SH-SY5Y (cell line): Measurements from ENCODE around the gene DHCR24.

Experiments
- GATA2 ChIP-seq: IDR thresholded peaks from 2 replicates; pipeline ENCODE4 v1.6.1; 2011; ENCODE audit warnings: mild to moderate bottlenecking, low read depth, low read length
- GATA3 ChIP-seq: IDR thresholded peaks from 2 replicates; pipeline ENCODE4 v1.6.1; 2011; ENCODE audit warnings: low read depth, mild to moderate bottlenecking, low read length, moderate library complexity

DNA sequence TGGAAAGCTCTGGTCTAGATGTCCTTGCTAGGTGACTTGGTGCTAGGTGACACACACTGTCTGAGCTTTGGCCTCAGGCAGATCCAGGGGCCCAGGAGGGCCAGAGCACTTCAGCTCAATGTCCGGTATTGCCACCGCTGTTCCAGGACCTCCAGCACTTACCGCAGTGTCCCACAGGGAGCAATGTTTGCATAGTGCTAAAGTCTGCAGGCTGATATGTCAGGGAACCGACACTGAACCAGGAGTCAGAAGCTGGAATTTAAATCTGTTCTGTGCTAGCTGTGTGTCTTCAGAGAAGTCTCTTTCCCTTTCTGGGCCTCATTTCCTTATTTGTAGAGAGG, 19.3 kb downstream of the DHCR24 start:
- TF ChIP-seq GATA2 (no peak), GATA3 (no peak)
